Posterior vena cava (tissue), 2 donors: ENCODE results near the gene ZCCHC9. TPM values are rescaled to one million over a fixed set of nuclear protein-coding genes. Genes with fewer than 3 reads are reported as not detected.
"Not testable (repeated sequence)": the region's sequence is repeated elsewhere in the genome, so short reads cannot be mapped to it uniquely, and the experiment has no call there.

Source experiments
- DNase-seq: peaks from one replicate; pipeline ENCODE4 v3.0.0-alpha.2; 2020; ENCODE audit warnings: low spot score
- intact Hi-C, 2 donors: fragments of 100-400 bp; cut with DNase I; formaldehyde crosslinking; loops; one replicate each; pipeline versions ENCODE4 v1.14.1 to v1.14.2; 2022 to 2023
- long read RNA-seq, 2 donors: library from polyadenylated mRNA; unstranded; transcript quantifications; one replicate each; pipeline ENCODE4 v2.0.0, GENCODE V29; 2020 to 2021
- total RNA-seq, 2 donors: library from RNA; stranded (reverse); fragmentation: NEBNext Ultra II Directional; extraction: Animal tissue kit (Norgen Biotek cat#: 25700); gene quantifications; one replicate each; pipeline ENCODE4 v1.2.1, GENCODE V29; 2021
- donor health status: DM: yes; HTN: yes; CAD: no.
- donor health status: DM: yes; HTN: yes; CAD: no.

The ZCCHC9 gene, protein sequence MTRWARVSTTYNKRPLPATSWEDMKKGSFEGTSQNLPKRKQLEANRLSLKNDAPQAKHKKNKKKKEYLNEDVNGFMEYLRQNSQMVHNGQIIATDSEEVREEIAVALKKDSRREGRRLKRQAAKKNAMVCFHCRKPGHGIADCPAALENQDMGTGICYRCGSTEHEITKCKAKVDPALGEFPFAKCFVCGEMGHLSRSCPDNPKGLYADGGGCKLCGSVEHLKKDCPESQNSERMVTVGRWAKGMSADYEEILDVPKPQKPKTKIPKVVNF
- total RNA-seq = 10 to 100 TPM; 17.9 to 21.8 TPM
- long read RNA-seq, donor 1, partial matches to known transcripts = 0 of 3 reads
- long read RNA-seq, donor 1, other reads (novel, unspliced or antisense) = 0 of 3 reads
- long read RNA-seq, donor 2, full-length matches to known transcripts = 9 of 9 reads
- long read RNA-seq, donor 2, partial matches to known transcripts = 0 of 9 reads
- long read RNA-seq, donor 2, other reads (novel, unspliced or antisense) = 0 of 9 reads

DNA sequence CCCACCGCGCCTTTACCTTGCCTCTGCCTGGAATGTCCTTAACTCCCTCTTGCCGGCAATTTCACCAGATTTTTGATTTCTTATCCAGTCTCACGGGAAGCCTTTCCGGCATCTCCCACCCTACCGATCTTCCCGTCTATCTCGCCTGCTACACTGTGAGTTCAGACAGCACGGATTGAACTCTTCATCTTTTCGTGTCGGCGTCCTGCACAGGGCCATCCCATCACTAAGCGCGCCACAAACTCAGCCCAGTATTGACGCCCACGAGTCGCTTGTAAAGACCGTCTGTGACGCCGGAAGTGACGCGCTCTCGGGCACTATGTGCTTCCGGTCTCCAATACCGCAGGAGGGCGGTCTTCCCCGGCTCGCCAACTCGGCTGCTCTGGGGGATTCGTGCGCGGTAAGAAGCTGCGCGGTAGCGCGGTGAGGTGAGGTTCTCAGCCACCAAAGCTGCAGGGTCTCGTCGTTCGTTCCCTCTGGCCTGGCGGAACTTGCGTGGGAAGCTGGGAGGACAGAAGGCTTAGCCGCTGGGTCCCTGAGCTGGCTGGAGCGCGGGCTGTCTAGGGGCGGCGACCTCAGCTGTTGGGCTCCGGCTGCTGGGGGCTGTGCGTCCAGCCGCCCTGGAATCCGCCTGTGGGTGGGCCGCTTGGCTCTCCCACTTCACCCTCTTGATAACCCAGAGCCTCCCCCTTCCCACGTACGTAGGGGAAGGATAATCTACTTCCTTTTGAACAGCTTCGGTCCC, at the start of gene ZCCHC9:
ZCCHC9 (plus strand) TSS at position 317 of the 745 bp plus-strand sequence. CDS start 3,171 bp downstream, outside the sequence.
- intact Hi-C loops = no loop called here
- DNase-seq = peak; percentile 99

DNA sequence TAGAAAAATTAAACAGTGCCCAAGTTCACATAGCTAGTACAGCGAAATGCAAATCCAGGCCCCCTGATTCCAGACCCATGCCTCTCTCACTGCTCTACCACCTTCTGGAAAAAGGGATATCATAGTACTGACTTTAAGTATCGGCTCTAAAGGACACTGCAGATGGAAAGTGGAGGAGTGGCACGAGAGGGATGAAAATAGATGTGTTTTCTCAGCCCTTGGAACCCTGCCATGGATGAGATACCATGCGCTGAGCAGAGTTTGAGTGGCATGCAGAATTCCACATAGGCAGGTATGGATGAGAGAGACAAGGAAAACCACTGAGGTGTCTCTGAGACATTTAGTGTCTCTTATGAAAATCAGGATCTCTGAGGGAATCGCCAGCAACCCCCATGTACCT, 49.5 kb upstream of the ZCCHC9 start:
- intact Hi-C loops = no loop called here
- DNase-seq = no peak

DNA sequence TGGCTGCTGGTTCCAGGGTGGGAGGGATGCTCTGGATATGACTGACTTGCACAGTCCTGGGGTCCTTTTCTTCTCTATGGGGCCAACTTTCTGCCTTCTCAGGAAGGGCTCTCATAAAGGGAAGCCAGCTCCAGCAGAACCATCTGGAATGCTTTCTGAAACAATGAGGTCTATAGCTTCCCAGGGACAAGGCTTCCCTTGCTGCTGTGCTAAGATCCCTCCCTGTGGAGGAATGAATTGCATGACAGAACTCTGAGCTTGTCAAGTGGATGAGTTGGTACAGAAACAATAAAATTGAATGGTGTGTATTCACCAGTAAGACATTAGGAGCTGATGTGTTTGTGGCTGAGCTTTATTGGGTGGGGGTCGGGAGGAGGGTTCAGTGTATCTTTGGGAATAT, 48.5 kb upstream of the ZCCHC9 start:
- no peak for DNase-seq
- intact Hi-C loops = no loop called here

DNA sequence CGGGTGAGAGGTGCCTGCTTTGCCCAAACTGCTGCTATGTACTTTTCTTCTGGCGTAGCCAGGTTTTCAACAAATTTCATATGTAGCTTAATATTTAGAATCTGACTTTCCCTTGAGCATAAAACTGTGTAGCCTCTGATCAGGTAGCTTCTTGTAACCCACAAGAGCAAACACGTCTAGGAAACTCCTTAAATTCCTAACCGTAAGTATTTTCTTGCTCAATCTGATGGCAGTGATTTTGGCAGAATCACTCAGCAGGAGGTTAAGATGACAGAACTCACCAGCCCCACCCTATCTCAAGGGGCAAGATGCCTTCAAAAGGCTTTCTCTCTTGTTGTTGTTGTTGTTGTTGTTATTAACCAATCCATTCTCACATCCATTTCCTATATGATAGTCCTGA, 47.5 kb upstream of the ZCCHC9 start:
- no peak for DNase-seq
- intact Hi-C loops = no loop called here

DNA sequence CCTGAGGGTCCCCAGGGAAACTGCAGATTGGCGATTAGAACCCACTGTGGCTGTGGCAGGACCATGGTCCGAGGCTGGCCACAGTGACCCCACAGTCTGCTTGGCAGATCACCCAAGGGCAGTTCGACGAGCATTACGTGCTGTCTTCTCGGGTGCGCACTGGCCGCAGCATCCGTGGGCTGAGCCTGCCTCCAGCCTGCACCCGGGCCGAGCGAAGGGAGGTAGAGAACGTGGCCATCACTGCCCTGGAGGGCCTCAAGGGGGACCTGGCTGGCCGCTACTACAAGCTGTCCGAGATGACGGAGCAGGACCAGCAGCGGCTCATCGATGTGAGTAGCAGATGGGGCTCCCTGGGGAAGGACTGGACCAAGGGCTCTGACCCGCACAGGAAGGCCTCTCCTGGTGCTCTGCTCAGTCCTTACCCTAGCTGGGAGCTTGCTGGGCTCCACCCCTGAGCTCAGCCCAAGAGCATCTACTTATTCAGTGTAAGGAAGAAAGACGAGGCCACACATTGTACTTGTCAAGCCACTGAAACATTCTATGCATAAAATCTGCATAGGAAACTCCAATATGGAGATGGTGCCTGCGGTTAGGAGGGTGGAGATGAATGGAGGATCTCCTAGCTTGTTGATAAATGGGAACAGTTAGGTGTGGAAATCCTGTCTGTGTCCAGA, 46.4 kb upstream of the ZCCHC9 start:
- no peak for DNase-seq

DNA sequence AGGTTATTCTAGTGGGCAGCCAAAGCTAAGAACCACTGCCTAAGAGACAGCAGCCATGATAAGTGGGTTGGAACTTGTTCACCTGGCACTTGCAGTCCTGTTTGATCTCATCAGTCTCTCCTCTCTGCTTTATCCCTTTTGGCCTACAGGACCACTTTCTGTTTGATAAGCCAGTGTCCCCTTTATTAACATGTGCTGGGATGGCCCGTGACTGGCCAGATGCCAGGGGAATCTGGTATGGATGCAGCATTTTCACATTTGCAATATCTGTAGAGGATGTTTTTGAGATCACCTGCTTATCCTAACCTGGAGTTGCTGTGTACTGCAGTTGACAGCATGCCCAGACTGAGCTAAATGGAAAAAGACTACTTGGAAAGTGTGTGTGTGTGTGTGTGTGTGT, 44.6 kb upstream of the ZCCHC9 start:
- intact Hi-C loops = no loop called here
- DNase-seq = no peak

More for the DNA sequence above, 46.4 kb upstream of the ZCCHC9 start:
- intact Hi-C loops = no loop called here

GRCh38 chr5:81262796-81263195, 38.6 kb upstream of the ZCCHC9 start:
- intact Hi-C loops, DNase-seq: not testable (repeated sequence)

GRCh38 chr5:81265101-81265500, 36.3 kb upstream of the ZCCHC9 start:
- intact Hi-C loops = no loop called here

DNA sequence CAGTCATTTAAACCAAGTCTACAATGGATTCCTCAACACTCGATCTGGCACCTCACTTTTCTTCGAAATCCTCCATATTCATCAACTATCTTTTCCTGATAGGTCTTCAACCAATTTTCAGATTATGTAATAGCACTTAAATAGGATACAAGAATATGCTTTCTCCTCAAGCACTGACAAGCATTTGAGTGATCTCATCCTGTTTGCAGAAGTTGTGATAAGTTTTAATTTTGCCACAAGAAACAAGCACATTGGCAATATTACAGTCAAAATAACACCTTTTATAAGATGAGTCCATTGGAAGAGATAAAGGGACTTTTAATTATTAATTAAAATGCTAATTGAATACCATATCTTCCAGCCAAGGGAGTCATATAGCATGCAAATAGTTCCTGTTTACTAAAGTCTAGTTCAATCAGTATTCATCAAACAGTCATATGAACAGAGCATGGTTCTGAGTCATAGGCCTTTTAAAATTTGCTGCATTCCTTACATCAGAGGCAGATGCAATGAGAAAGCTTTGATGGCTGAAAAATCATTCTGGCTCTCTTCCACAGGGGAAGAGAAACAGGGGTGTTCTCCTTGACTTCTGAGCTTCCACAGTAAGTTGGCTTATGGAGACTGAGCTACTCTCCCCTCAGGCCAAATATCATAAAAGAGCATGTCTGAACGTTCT, 32.7 kb upstream of the ZCCHC9 start:
- intact Hi-C loops = no loop called here
- no peak for DNase-seq

More at GRCh38 chr5:81265101-81265500, 36.3 kb upstream of the ZCCHC9 start:
- DNase-seq = no peak

DNA sequence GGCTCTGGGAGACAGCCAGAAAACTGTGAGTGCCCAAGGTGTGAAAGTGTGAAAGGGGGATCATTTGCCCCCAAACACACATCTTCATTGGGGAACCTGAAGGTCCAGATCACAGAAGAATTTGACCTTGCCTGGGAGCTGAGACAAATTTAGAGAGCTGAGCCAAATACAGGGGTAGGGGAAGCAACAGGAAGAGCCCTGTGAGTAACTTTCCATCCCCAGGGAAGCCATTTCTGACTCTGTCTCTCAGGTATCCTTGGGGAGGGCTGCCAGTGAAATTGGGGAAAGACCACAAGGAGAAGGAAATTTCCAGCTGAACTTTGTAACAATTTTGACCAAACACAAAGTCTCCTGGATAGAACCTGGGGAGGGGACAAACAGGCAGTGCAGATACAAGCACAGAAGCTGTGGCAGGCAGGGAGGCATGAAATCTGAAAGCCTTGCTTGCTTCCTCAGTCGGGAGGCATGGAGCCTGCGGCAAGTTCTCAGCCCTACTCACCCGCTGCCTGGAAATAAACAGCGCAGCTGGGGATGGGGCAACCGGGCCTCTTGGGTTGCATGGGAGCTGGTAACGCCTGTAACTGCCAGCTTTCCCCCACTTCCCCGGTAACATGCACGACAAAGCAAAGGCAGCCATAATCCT, 31.5 kb upstream of the ZCCHC9 start:
- no peak for DNase-seq
- intact Hi-C loops = no loop called here

GRCh38 chr5:81270394-81271027, 30.9 kb upstream of the ZCCHC9 start:
- DNase-seq, intact Hi-C loops: not testable (repeated sequence)

- intact Hi-C loops = no loop called here
These were observed 17.4 kb upstream of the ZCCHC9 start for GRCh38 chr5:81283976-81284375.

GRCh38 chr5:81286059-81286617, 15.2 kb upstream of the ZCCHC9 start:
- no peak for DNase-seq
- intact Hi-C loops = no loop called here

More at GRCh38 chr5:81283976-81284375, 17.4 kb upstream of the ZCCHC9 start:
- DNase-seq = no peak

GRCh38 chr5:81288021-81288433, 13.4 kb upstream of the ZCCHC9 start:
- intact Hi-C loops = no loop called here
- no peak for DNase-seq

DNA sequence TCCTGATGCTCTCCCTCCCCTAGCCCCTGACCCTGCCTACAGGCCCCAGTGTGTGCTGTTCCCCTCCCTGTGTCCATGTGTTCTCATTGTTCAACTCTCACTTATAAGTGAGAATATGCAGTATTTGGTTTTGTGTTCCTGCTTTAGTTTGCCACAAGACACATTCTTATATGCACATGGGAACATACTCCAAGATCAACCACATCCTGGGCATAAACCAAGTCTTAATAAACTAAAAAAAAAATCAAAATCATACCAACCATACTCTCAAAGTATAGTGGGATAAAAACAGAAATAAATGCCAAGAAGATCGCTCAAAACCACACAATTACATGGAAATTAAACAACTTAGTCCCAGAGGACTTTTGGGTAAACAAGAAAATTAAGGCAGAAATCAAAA, 11.2 kb upstream of the ZCCHC9 start:
- DNase-seq = no peak
- intact Hi-C loops = loop anchor here in 1 of 2 donors (10.0 kb wide), 1 partner anchor 55 kb away; the partner anchor contains the start of gene CKMT2

DNA sequence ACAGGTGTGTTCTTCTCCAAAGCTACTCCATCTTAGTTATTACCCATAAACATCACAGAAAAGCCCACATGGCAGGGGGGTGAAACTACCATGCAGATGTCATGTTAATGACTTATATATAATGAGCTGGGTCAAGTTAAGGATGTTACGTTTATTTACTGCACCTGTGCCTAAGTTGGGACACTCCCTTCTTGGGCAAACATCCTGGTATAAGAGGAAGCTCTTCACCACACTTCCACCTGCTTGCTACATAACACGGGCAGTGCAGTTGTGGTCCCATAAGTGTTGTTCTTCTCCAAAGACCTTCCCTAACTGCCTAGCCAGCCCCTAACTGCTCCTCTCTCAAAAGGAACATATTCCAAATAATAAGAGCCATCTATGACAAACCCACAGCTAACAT, 9.3 kb upstream of the ZCCHC9 start:
- intact Hi-C loops = loop anchor here in 1 of 2 donors (10.0 kb wide), 1 partner anchor 57 kb away; the partner anchor contains the start of gene CKMT2
- no peak for DNase-seq

DNA sequence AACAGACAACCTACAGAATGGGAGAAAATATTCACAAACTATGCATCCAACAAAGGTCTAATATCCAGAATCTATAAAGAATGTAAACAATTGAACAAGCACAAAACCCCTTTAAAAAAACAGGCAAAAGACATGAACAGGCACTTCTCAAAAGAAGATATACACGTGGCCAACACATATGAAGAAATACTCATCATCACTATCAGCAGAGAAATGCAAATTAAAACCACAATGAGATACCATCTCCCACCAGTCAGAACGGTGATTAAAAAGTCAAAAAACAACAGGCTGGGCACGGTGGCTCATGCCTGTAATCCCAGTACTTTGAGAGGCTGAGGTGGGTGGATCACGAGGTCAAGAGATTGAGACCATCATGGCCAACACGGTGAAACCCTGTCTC, 7.4 kb upstream of the ZCCHC9 start:
- intact Hi-C loops = loop anchor here in 1 of 2 donors (10.0 kb wide), 1 partner anchor 59 kb away; the partner anchor contains the start of gene CKMT2
- not testable (repeated sequence) for DNase-seq

DNA sequence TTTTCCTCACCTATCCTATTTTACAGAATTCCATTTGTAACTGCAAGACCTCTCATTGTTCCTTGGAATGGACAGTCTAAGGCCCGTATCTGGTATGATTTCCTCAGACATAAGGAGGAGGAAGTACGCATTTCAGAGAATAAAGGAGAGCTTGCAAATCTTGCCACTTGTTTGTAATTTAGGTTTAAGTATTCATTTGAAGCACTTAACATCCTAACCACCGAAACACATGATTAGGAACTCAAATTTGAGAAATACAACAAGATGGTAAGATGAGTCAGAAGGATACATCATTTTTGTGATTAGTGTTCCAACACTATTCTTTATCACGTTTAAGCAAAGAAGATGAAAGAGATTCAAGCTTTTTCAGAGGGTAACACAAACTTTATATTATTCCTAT, 3.9 kb upstream of the ZCCHC9 start:
- intact Hi-C loops = loop anchor here in 1 of 2 donors (10.0 kb wide), 1 partner anchor 63 kb away; the partner anchor contains the start of gene CKMT2
- DNase-seq = no peak
